ENCODE data around the gene WIPF2. TPM values are rescaled to one million over a fixed set of nuclear protein-coding genes. Genes with fewer than 3 reads are reported as not detected.
A peak's percentile ranks its signal among the peaks of the same experiment; 100 is the strongest.

Gene WIPF2
- total RNA-seq, 2 donors from 2014 or later: 12.6 to 27.0 TPM

DNA sequence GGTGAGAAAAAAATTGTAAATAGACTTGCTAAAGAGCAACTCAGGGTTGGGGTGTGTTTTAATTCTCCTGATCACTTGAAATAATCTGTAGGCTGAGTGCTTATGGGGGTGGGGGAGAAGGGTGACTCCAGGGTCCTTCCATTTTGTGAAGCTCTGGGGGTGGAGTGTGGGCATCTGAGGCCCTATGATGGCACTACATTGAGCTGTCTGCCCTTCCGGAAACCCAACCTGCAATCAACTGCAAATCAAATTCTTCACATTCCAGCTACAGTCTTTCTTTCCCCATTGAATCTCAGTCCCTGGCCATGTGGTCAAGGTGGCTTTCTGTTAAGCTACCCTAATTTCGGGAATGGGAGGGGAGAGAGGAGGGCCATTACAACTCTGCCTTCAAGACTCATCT lies 62.6 kb downstream of the WIPF2 start:
- intact Hi-C loops (cut with DNase I): no loop called here
- Histone ChIP-seq H3K36me3 (peaks cover 0 to 10% of the 10 kb centered on the region in 2 donors), H3K27me3 (replicated peaks; ENCODE audit: insufficient read depth) (no peaks in the 10 kb centered on the region), H3K9me3 (no peaks in the 10 kb centered on the region), H3K4me3 (no peak overlapping the region), H3K27ac (no peak overlapping the region), H3K4me1 (replicated peaks) (no peaks in the 10 kb centered on the region)
- TF ChIP-seq POLR2AphosphoS5 (IDR thresholded peaks at IDR 0.05) (no peak), POLR2A (IDR thresholded peaks at IDR 0.05) (no peak), CTCF (IDR thresholded peaks at IDR 0.05) (no peak)
- 77% methylated on average over 2 of the region's 2 CpGs for WGBS
- no peak for DNase-seq (ENCODE audit: low spot score)

- Histone ChIP-seq H3K27me3 (replicated peaks; ENCODE audit: insufficient read depth) (no peaks in the 10 kb centered on the region), H3K27ac (peak overlapping the region; percentile 29 to 44), H3K9me3 (no peaks in the 10 kb centered on the region), H3K4me3 (no peak overlapping the region), H3K4me1 (replicated peaks) (peaks cover 4% of the 10 kb centered on the region), H3K36me3 (no peaks in the 10 kb centered on the region)
- 68% methylated on average over 2 of the region's 2 CpGs for WGBS
- TF ChIP-seq POLR2AphosphoS5 (IDR thresholded peaks at IDR 0.05) (no peak), POLR2A (IDR thresholded peaks at IDR 0.05) (no peak), CTCF (IDR thresholded peaks at IDR 0.05) (no peak)
- intact Hi-C loops (cut with DNase I): no loop called here
- no peak for DNase-seq (ENCODE audit: low spot score)
These were observed 64.6 kb downstream of the WIPF2 start for GRCh38 chr17:40283662-40284061.

GRCh38 chr17:40284085-40284713 lies 65.1 kb downstream of the WIPF2 start:
- DNase-seq (ENCODE audit: low spot score): peak; percentile 76
- intact Hi-C loops (cut with DNase I): no loop called here
- TF ChIP-seq POLR2AphosphoS5 (IDR thresholded peaks at IDR 0.05): peak; percentile 84
- TF ChIP-seq POLR2A (IDR thresholded peaks at IDR 0.05): no peak
- TF ChIP-seq CTCF (IDR thresholded peaks at IDR 0.05): no peak

GRCh38 chr17:40286473-40286872 lies 67.4 kb downstream of the WIPF2 start:
- intact Hi-C loops (cut with DNase I): loop anchor here (5.0 kb wide), 1 partner anchor 69 kb away; the partner anchor contains the start of gene WIPF2
- Histone ChIP-seq H3K27ac (no peak overlapping the region), H3K4me1 (replicated peaks) (peaks cover 4% of the 10 kb centered on the region), H3K27me3 (replicated peaks; ENCODE audit: insufficient read depth) (no peaks in the 10 kb centered on the region), H3K4me3 (no peak overlapping the region), H3K36me3 (no peaks in the 10 kb centered on the region), H3K9me3 (no peaks in the 10 kb centered on the region)
- DNase-seq (ENCODE audit: low spot score): no peak
- TF ChIP-seq POLR2AphosphoS5 (IDR thresholded peaks at IDR 0.05): no peak
- no peak for TF ChIP-seq POLR2A (IDR thresholded peaks at IDR 0.05)
- TF ChIP-seq CTCF (IDR thresholded peaks at IDR 0.05): no peak
- WGBS: 95% methylated on average over 2 of the region's 2 CpGs

More at GRCh38 chr17:40284085-40284713, 65.1 kb downstream of the WIPF2 start:
- 30% methylated on average over 2 of the region's 2 CpGs for WGBS
- H3K4me3 ChIP-seq: no peak overlapping the region
- no peaks in the 10 kb centered on the region for H3K36me3 ChIP-seq
- no peaks in the 10 kb centered on the region for H3K9me3 ChIP-seq
- peak overlapping the region; percentile 44 to 48 for H3K27ac ChIP-seq
- no peaks in the 10 kb centered on the region for H3K27me3 ChIP-seq (replicated peaks; ENCODE audit: insufficient read depth)
- peaks cover 4% of the 10 kb centered on the region for H3K4me1 ChIP-seq (replicated peaks)

DNA sequence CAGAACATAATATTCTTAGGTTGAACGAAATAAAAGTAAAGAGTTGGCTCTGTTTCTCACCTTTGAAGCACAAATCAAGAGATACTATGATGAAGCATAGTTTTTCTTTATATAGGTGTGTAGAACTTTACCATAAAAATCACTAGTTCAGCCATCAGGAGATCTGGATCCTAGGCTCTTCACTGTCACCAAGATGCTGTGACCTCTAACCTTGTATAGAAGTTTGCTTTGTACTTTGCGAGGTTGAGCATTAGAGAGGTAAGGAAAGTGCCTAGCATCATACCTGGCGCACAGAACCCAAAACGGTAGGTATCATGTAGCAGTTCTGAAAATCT lies 68.0 kb downstream of the WIPF2 start:
- Histone ChIP-seq H3K36me3 (no peaks in the 10 kb centered on the region), H3K4me1 (replicated peaks) (peaks cover 4% of the 10 kb centered on the region), H3K27ac (peak overlapping the region in 1 of 2 donors; percentile 5), H3K9me3 (no peaks in the 10 kb centered on the region), H3K27me3 (replicated peaks; ENCODE audit: insufficient read depth) (no peaks in the 10 kb centered on the region), H3K4me3 (no peak overlapping the region)
- DNase-seq (ENCODE audit: low spot score): no peak
- TF ChIP-seq POLR2AphosphoS5 (IDR thresholded peaks at IDR 0.05) (no peak), POLR2A (IDR thresholded peaks at IDR 0.05) (no peak), CTCF (IDR thresholded peaks at IDR 0.05) (no peak)
- intact Hi-C loops (cut with DNase I): loop anchor here (5.0 kb wide), 1 partner anchor 70 kb away; the partner anchor contains the start of gene WIPF2
- WGBS: 37% methylated on average over 4 of the region's 4 CpGs
